Measurements from ENCODE around the gene PRKAG2.

The PRKAG2 gene

GRCh38 chr7:151524845-151525244 lies 352.1 kb downstream of the PRKAG2 start:
- DNase-seq = no peak

- no peak for DNase-seq
Observed at GRCh38 chr7:151524331-151524730, 352.6 kb downstream of the PRKAG2 start.

DNA sequence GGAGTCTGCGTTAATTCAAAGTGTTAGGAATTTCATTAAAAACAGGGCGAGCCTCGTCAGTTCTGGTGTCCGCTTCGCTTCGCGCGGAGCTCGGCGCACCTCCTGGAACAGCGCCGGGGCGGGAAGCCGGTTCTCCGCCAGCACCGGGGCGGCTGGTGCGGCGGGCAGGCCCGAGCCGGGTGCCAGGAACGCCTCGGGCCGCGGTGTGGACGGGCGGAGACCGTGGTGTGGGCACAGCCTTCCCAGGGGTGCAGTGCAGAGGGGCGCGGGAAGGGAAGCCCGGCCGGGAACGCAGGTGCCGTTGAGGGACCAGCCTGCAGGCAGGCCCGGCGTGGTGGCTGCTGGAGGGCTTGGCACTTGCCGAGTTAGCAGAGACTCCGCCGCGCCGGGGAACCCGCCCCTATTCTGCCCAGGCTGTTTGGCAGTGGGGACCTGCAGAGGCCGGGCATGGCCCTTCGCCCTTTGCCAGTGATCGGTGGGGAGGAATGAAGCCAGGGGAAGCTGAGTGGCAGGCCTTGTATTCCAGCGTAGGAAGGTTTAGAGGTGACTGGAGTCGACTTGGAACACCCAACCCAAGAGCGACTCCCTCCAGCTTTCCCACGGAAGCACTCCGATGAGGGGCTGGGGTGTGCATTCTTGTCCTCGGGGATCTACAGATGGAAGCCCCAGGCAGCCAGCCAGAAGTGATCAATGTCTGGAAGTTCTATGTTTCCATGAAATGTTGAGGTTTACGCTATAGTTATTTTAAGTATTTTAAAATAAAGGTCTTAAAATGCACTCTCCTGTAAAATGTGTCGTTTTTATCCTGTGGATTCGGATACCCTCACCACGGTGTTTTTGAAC lies 356.3 kb downstream of the PRKAG2 start:
- DNase-seq = peak; percentile 15 to 27

DNA sequence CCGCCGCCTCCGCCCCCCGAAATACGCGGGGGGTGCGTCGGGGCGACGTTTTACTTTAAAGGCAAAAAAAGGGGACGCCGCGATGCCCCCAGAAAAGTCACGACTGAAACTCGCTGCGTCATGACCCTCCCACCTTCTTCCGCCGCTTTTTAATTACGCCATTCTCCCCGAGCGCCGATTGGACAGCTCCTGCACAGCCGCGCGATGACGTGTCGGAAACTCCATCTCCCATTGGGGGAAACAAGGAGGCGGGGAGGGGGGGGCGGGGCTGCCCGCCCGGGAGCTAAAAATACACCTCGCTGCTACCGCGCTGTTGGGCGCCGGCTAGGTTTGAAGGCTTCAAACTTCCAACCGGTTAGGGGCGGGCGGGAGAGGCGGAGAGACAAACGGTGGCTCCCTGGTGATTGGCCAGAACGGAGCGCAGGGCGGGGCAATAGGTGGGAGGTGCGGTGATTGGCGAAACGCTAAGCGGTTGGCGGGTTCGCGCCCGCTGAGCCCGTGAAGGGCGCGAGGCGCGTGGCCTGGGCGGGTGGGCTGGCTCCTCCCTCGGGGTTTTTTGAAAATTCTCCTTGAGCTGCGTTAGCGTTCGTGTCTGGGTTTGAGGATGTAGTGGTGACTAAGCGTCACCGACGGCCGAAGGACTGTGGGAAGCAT lies 357.0 kb downstream of the PRKAG2 start, which contains the start of gene RHEB:
RHEB (minus strand) TSS at position 131 of the 654 bp plus-strand sequence. CDS start 384 bp downstream, outside the sequence.
- peak; percentile 97 to 99 for DNase-seq

DNA sequence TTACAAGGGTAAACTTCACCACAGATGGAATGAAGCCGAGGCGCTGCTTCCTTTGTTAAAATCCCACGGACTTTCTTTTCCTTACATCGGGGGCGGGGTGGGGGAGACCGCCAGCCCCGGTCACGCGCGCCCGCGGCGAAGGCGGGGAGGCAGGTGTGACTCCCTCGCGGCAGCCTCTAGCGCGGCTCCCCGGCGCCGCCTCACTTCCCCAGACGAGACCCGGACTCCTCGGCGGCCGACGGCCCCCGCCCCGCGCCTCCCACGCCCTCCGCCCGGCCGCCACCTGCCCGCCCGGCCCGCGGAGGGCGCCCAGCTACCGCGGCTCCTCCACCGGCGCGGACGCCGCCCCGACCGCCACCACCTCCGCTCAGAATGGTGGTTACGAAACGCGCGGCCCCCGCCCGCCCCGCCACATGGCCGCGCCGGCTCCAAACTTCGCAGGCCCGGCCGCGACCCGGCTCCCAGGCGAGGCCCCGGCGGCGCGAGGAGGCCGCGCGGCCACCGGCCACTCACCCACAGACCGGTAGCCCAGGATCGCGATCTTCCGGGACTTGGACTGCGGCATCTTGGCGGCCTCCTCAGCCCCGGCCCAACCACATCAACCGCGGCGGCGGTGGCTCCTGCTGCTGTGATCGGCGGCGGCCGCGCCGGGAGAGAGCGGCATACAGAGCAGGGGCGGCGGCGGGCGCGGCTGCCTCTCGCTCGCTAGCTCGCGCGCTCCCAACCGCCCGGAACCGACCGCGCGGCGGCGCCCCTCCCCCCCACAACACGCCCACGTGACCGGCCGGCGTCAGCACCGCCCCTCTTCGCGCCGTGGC lies 357.8 kb downstream of the PRKAG2 start:
- peak; percentile 41 to 60 for DNase-seq

DNA sequence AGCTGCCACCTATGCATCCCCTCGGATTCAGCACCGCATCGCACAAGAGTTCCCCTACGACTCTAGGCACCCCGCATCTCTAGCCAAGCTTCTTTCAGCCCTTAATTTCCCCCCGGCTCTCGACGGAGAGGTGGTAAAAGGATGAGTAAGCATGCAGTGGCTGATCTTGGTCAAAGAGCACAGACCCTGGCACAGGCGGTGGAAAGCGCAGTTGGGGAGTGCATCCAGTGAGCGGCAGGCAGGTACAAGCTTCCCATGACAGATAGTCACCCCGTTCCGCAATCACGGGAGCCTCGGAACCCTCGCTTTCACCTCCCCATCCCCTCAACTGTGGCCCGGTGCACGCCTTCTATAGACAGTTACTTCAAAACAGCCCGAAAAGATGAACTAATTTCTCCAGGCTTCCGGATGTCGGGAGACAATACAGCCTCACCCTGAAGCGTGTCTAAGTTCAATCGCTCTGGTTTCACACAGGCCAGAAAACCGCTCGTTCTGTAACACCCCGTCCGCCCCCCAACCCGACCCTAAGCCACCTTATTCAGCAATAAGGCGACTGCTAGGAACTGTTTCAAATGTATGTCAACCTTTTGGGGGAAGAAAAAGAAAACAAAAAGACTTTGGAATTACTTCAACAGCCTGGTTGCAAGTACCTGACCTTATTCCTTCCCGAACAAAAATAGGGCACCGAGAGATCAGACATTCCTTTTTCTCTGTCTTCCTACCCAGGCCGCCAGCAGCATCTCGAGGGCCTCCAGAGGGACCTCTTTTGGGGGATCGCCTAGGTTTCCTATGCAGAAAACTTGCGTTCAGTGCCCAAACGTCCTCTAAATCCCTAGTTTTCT lies 358.6 kb downstream of the PRKAG2 start:
- DNase-seq = peak; percentile 56 to 60

GRCh38 chr7:151517601-151518104 lies 359.3 kb downstream of the PRKAG2 start:
- no peak for DNase-seq

- DNase-seq = no peak
Observed at GRCh38 chr7:151515276-151515565, 361.7 kb downstream of the PRKAG2 start.

- DNase-seq = no peak
Observed at GRCh38 chr7:151514461-151515275, 362.2 kb downstream of the PRKAG2 start.

GRCh38 chr7:151513133-151513532 lies 363.8 kb downstream of the PRKAG2 start:
- DNase-seq = no peak

DNA sequence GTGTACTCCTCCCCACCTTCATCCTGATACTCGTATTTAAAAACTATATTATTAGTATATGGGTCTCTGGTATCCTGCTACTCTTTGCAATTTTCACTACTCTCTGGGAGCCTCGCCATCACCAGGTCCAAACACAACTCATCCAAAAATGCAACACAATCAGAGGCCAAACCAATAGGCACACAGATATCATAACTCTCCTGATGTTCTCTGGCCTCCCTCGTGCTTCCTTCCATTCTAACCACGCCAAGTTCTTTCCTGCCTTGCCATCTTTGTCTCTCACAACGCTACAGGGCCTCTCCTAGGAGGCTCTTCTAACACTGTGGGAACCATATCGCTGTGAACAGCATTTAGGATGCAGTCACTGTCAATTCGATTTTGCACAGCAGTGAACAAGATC lies 364.6 kb downstream of the PRKAG2 start:
- no peak for DNase-seq

DNA sequence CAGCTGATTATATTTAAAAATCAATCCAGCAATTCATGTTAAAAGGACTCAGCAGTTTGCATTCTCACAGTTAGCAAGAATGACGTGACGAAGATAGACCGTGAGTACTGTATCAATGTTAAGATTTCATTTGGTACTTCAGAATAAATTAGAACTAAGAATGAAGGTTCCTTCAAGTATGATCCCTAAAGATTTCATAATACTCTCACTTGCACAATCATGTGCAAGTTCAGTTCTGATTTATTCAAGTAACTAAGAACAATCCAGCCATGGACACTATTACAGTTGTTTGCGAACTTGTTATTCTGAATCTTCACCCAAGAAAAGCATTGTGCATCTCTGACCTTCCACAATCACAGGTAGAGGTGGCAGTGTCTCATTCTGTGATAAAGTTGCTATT lies 365.0 kb downstream of the PRKAG2 start:
- no peak for DNase-seq

- DNase-seq = no peak
Observed at GRCh38 chr7:151511270-151511669, 365.6 kb downstream of the PRKAG2 start.

DNA sequence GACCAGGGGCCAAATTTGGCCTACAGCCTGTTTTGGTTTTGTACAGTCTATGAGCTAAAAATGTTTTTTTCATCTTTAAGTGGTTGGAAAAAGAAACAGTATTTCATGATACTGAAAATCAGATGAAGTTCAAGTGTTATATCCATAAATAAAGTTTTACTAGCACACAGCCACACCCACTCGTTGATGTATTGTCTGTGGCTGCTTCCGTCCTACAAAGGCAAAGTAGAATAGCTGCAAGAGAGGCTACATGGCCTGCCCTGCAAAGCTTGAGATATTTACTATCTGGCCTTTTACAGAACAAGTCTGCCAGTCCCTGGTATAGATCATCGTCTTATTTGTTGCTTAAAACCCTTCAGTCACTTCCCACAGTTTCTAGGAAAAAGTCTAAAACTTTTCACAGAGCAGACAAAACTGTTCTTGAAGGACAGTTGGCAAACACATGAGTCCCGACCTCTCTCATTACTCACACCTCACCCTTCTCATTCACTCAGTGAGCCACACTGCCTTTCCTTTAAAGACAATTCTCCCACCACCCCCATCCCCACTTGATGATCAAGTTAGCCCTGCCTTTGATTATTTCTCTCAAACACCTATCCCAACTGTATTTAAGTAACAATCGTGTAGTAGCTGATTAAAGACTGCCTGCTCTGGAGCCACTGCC lies 367.1 kb downstream of the PRKAG2 start:
- no peak for DNase-seq

- no peak for DNase-seq
Observed at GRCh38 chr7:151508991-151509390, 367.9 kb downstream of the PRKAG2 start.

DNA sequence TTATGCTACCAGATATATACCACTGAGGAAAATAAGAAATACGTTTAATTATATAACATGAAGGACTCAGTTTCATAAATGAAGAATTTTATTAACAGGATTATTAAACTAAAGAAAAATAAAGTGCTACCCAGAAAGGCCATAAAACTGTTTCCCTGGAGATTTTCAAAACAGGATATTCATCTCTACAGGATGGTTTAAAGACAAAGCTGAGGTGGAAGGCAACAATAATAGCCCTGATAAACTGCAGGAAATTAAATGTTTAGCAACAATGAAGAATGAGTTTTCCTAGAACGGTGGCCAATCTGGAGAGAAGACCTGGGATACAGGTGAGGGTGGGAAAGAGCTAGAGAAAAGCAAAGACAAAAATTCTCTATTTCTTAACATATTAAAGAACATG lies 369.1 kb downstream of the PRKAG2 start:
- DNase-seq = no peak

- no peak for DNase-seq
Observed at GRCh38 chr7:151506901-151507382, 370.0 kb downstream of the PRKAG2 start.
